DLD1 (cell line): ENCODE results near the gene IQGAP2.

Source experiments
- in situ Hi-C: cut with HindIII; loops from 2 replicates; pipeline ENCODE4 v1.10.0; 2017; ENCODE audit warnings: low sequenced_read_pairs

IQGAP2 gene

DNA sequence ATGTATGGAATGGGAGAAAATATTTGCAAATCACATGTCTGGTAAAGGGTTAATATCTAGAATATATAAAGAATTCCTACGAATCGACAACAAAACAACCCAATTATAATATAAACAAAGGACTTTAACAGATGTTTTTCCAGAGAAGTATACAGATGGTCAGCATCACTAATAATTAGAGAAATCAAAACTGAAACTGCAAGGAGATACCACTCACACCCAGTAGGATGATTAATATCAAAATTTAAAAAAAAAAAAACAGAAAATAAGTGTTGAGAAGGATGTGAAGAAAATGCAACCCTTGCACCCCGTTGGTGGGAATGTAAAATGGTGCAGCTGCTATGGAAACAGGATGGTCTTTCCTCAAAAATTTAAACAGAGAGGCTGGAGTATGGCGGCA is 278.2 kb downstream of the IQGAP2 start:
- in situ Hi-C loops: no loop called here

- in situ Hi-C loops: no loop called here
Measured at GRCh38 chr5:76682387-76682786, 279.3 kb downstream of the IQGAP2 start.

GRCh38 chr5:76683816-76684731 is 281.0 kb downstream of the IQGAP2 start:
- in situ Hi-C loops: no loop called here

- in situ Hi-C loops: no loop called here
Measured at GRCh38 chr5:76684756-76685519, 281.9 kb downstream of the IQGAP2 start.

GRCh38 chr5:76685704-76686103 is 282.6 kb downstream of the IQGAP2 start:
- in situ Hi-C loops: no loop called here

- in situ Hi-C loops: no loop called here
Measured at GRCh38 chr5:76688212-76688611, 285.1 kb downstream of the IQGAP2 start.

DNA sequence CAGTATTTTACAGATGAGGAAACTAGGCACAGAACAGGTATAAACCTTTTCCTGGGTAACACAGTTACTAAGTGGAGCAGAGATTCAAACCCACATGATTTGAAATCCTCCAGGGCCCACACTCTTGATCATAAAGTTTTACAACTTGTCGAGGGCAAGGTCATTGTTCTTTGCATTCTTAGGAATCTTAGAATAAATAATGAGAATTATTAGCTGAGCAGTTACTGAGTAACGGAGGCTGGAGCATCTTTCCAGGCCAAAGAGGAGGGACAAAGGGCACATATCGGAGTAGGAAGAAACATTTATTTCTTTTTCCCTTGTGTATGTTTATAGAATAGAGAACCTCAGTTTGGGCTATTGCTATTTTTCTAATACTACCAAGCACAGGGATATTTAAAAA is 285.8 kb downstream of the IQGAP2 start:
- in situ Hi-C loops: no loop called here

- in situ Hi-C loops: no loop called here
Measured at GRCh38 chr5:76689321-76690036, 286.4 kb downstream of the IQGAP2 start.

- in situ Hi-C loops: no loop called here
Measured at GRCh38 chr5:76690037-76690679, 287.1 kb downstream of the IQGAP2 start.

DNA sequence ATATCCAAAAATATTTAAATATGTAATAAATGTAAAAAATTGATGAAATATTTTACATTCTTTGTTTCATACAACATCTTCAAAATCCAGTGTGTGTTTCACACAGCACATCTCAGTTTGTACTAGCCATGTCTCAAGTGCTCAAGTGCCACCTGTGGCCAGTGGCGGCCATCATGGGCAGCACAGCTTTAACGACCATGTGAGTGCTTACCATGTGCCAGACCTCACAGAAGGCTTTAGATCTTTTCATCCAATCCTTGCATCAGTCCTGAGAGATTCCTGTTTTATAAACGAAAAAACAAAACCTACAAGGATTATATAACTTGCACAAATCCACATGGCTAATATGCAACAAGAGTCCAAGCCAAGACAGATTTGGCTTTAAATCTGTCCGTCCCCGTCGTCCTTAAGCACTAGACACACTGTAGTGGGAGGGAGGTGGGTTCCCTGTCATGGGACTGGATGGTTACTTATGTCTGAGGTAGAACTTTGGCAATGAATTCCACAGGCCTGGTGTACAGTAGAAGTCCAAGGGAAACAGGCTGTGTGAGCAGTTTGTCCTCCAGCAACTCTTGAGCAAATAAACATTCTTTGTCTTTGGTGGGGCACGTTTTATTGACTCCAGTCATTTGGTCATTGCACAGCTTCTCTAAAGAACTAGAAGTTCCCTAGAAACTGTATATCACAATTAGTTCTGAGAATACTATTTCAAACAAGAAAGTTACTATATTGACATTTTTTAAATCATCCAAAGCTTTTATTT is 287.8 kb downstream of the IQGAP2 start:
- in situ Hi-C loops: no loop called here

- in situ Hi-C loops: no loop called here
Measured at GRCh38 chr5:76691467-76692273, 288.6 kb downstream of the IQGAP2 start.

DNA sequence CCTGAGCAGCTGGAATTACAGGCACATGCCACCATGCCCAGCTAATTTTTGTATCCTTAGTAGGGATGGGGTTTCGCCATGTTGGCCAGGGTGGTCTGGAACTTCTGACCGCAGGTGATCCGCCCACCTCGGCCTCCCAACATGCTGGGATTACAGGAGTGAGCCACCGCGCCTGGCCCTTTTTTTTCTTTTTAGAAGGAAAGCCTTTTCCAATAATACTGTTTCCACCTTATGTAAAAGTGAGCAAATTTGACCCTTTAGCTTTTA is 289.1 kb downstream of the IQGAP2 start:
- in situ Hi-C loops: no loop called here

DNA sequence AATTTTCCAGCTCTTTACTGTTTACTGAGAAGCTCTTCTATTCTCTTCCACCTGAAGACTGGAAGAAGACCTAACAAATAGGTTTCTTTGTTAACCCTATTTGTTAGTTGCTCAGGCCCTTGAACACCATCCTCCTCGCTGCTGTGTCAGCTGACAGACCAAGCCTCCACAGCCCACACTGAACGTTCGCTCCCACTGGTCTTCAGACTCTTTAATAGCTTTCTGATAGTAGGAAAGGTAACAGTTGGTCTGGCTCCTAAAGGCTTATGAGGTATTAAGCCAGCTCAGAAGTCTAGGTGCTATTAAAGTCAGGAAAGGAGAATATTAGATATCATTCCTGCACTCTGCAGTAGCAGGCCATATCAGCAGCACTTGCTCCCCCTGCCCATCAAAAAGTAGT is 289.6 kb downstream of the IQGAP2 start:
- in situ Hi-C loops: no loop called here

DNA sequence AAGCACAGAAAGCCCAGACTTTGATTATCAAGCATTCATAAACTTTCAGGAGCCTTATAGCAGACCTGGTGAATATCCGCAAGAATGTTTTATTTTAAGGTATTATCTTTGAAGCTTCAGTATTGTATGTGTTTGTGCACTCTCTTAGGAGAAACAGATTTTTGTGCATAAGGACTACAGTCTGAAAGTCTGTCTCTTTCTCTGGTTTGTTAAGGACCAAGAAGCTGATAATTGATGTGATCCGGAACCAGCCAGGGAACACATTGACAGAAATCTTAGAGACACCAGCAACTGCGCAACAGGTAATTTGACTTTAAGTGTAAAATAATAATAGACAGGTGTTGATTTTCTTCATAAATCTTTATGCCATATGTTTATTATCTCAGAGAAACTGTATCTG is 290.1 kb downstream of the IQGAP2 start:
- in situ Hi-C loops: no loop called here

GRCh38 chr5:76694317-76694716 is 291.2 kb downstream of the IQGAP2 start:
- in situ Hi-C loops: no loop called here

GRCh38 chr5:76695346-76695745 is 292.3 kb downstream of the IQGAP2 start:
- in situ Hi-C loops: no loop called here

DNA sequence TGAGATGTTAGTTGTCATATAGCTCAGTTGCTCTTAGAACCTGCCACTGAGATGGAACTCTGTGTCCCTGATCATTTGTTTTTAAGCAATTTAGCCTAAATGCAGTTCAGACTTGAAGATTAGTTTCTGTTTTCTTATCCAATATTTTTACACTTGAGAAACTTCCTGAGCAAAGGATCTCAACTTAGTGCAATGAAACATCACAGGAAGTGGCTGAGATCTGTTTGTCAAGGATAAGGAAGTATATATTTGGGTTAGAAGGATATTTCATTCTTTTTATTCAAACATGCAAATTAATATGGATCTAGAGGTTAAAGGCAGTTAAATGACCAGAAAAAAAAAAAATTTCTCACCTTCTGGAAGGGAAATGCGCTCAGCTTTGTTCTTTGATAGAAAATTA is 293.2 kb downstream of the IQGAP2 start:
- in situ Hi-C loops: no loop called here

GRCh38 chr5:76697670-76698069 is 294.6 kb downstream of the IQGAP2 start:
- in situ Hi-C loops: no loop called here

DNA sequence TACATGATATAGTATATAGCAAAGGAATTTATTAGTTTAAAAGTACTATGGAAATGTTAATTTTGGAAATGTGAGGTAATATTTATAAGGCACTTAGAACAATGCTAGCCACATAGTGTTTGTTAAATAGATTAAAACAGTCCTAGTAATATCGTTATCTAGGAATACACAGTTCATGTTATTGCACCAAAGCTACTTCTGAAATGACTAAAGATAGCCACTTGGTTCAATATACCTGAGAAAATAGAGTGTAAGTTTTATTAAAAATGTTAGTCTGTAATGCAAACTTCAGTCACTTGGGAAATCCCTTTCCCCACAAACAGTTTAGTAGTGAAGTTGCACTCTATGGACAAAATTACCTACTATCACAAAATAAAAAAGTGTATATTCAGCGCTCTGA is 297.5 kb downstream of the IQGAP2 start:
- in situ Hi-C loops: no loop called here

DNA sequence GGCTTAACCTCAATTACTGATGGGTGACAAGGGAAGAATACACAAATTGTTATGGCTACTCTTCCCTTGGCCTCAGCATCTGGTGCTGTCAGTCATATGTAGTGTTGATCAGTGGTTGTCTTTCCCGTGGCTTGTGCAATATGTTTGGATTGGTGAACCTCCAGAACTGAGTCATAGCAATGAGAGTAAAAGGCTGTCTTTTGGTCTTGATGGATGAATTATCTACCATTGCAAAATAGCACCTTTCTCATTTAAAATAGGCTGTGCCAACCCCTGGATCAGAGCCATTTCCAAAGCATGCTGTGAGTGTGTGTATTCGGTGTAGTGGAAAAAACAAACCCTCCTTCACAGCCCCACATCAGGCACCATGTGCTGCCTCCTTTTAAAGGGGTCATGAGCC is 298.2 kb downstream of the IQGAP2 start:
- in situ Hi-C loops: no loop called here
